GM18526 (cell line): ENCODE results near the gene STMN3.

ENCODE experiments used
- POLR2A ChIP-seq: IDR thresholded peaks from 3 replicates; pipeline ENCODE4 v1.6.1; 2011; ENCODE audit not compliant: insufficient read length; ENCODE audit errors: extremely low read depth

The STMN3 gene

GRCh38 chr20:63596423-63596822 lies 56.8 kb downstream of the STMN3 start:
- no peak for TF ChIP-seq POLR2A

- TF ChIP-seq POLR2A, result no peak
These were observed 57.7 kb downstream of the STMN3 start for GRCh38 chr20:63595416-63596127.

DNA sequence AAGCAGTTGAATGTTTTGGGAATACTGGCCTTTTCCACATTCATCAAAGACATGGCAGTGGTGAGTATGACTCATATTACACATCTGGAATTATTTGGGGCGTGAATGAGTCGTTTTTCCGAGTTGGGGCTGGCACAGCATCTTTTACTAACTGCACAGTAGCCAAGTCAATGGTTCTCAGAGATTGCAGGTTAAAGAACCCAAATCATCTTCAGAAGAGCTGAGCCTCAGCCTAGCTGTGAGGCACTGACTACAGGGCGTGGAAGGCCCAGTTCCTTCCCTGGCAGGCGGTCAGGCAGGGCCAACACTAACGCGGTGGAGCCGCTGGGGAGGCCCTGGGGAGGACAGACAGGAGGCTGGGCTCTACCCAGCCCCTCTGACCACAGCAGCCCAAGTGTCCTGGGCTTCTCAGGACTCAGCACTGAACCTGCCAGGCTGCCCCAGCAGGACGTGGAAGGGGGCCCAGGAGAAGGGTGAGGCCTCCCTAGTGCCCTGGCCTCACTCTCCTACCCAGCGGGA lies 59.1 kb downstream of the STMN3 start:
- TF ChIP-seq POLR2A, result no peak

- no peak for TF ChIP-seq POLR2A
These were observed 60.6 kb downstream of the STMN3 start for GRCh38 chr20:63592661-63593060.

DNA sequence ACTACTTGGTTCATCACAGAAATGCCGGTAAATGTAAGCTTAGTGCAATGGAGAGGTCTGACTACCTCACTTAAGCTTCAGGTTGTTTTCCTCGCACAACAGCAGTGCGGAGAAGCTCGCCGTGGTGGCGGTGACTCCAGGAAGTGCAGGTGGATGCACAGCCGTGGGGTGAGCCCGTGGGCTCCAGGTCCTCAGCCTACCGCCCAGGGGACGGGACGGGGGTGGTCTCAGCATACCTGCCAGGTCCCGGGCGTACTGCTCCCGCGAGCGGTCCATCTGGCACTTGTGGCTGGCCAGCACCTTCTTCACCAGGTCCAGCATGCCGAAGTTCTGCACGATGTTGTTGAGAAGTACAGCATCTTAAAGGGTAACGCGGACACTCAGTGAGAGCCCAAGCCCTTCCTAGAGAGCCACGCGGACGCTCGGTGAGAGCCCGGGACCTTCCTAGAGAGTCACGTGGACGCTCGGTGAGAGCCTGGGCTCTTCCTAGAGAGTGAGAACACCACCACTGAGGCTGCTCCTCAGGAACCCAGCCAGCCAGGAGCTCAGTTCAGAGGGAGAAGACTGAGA lies 61.4 kb downstream of the STMN3 start:
- no peak for TF ChIP-seq POLR2A

- TF ChIP-seq POLR2A, result no peak
These were observed 62.1 kb downstream of the STMN3 start for GRCh38 chr20:63591147-63591533.

- no peak for TF ChIP-seq POLR2A
These were observed 62.7 kb downstream of the STMN3 start for GRCh38 chr20:63590218-63591146.
